HT1080 (cell line): ENCODE data around the gene PNMA8C. TPM values are rescaled to one million over a fixed set of nuclear protein-coding genes. Genes with fewer than 3 reads are reported as not detected.
"Not testable (repeated sequence)": the region's sequence is repeated elsewhere in the genome, so short reads cannot be mapped to it uniquely, and the experiment has no call there.

ENCODE experiments used
- DNase-seq: peaks from one replicate; pipeline ENCODE4 v3.0.0-alpha.2; 2015; ENCODE audit warnings: low read depth
- total RNA-seq: library from RNA; depleted of rRNA; stranded (reverse); fragments of >200 nt; shearing (Covaris generic); gene quantifications from 2 replicates; pipeline ENCODE4 v1.2.3, GENCODE V29; 2014

The PNMA8C gene
- total RNA-seq, 1 experiment from 2014 or later: not detected

GRCh38 chr19:46390121-46390858, 38.4 kb downstream of the PNMA8C start:
- DNase-seq: no peak

GRCh38 chr19:46388311-46389095, 40.2 kb downstream of the PNMA8C start:
- no peak for DNase-seq

- DNase-seq: no peak
Measured at GRCh38 chr19:46387713-46388130, 41.0 kb downstream of the PNMA8C start.

GRCh38 chr19:46386996-46387712, 41.6 kb downstream of the PNMA8C start:
- no peak for DNase-seq

GRCh38 chr19:46386151-46386550, 42.6 kb downstream of the PNMA8C start:
- DNase-seq: no peak

GRCh38 chr19:46385636-46386035, 43.1 kb downstream of the PNMA8C start:
- no peak for DNase-seq

- DNase-seq: no peak
Measured at GRCh38 chr19:46384396-46384795, 44.3 kb downstream of the PNMA8C start.

GRCh38 chr19:46383846-46384245, 44.9 kb downstream of the PNMA8C start:
- no peak for DNase-seq

- no peak for DNase-seq
Measured at GRCh38 chr19:46383171-46383815, 45.4 kb downstream of the PNMA8C start.

GRCh38 chr19:46381756-46382345, 46.9 kb downstream of the PNMA8C start:
- DNase-seq: no peak

GRCh38 chr19:46381346-46381745, 47.4 kb downstream of the PNMA8C start:
- DNase-seq: no peak

GRCh38 chr19:46380690-46381089, 48.0 kb downstream of the PNMA8C start:
- DNase-seq: no peak

- no peak for DNase-seq
Measured at GRCh38 chr19:46378268-46378667, 50.5 kb downstream of the PNMA8C start.

- DNase-seq: no peak
Measured at GRCh38 chr19:46376241-46377153, 52.2 kb downstream of the PNMA8C start.

GRCh38 chr19:46375476-46376067, 53.2 kb downstream of the PNMA8C start:
- not testable (repeated sequence) for DNase-seq
